Activated CD8-positive, alpha-beta memory T cell treated with anti-CD3 and anti-CD28 coated beads, Interleukin-2, amount 10 ng/mL, durations not matched to agents 7 days and 5 days (primary cell): ENCODE measurements around the gene ZNF496. TPM values are rescaled to one million over a fixed set of nuclear protein-coding genes. Genes with fewer than 3 reads are reported as not detected.
"Not testable (repeated sequence)": the region's sequence is repeated elsewhere in the genome, so short reads cannot be mapped to it uniquely, and the experiment has no call there.

Experiments
- ATAC-seq: fragments of 150-1000 bp; cut with Tn5 transposase; one replicate; pipeline ENCODE4 v1.10.0; 2021; ENCODE audit warnings: moderate library complexity
- CTCF ChIA-PET: fragments of 350-600 bp; sonication (Branson Sonifier 250); formaldehyde crosslinking; loops from one replicate; lab custom pipeline; 2021; ENCODE audit warnings: antibody characterized with exemption; lab: Charles Lee
- DNase-seq: peaks from one replicate; pipeline ENCODE4 v3.0.0-alpha.2; 2020
- H3K27ac Mint-ChIP-seq: one replicate; pipeline ENCODE4 v1.8.0; 2021; ENCODE audit warnings: mild to moderate bottlenecking, mixed read lengths
- H3K27me3 Mint-ChIP-seq: one replicate; pipeline ENCODE4 v1.8.0; 2021; ENCODE audit warnings: mixed read lengths
- H3K36me3 Mint-ChIP-seq: one replicate; pipeline ENCODE4 v1.8.0; 2021; ENCODE audit warnings: mild to moderate bottlenecking, mixed read lengths
- H3K4me1 Mint-ChIP-seq: one replicate; pipeline ENCODE4 v1.8.0; 2021; ENCODE audit warnings: mixed read lengths
- H3K4me3 Mint-ChIP-seq: one replicate; pipeline ENCODE4 v1.8.0; 2021; ENCODE audit warnings: mild to moderate bottlenecking, moderate library complexity, mixed read lengths
- H3K9me3 Mint-ChIP-seq: one replicate; pipeline ENCODE4 v1.8.0; 2022; ENCODE audit warnings: low read depth, mixed read lengths
- total RNA-seq, 2 experiments: library from RNA; stranded (reverse); gene quantifications; one replicate each; pipeline ENCODE4 v1.2.3, GENCODE V29; 2021

The ZNF496 gene
- total RNA-seq, 2 experiments from 2014 or later, result 19.5 to 20.7 TPM

GRCh38 chr1:247291161-247291560, 40.5 kb downstream of the ZNF496 start:
- Mint-ChIP-seq H3K27ac (no peak overlapping the region), H3K4me3 (no peak overlapping the region), H3K9me3 (peaks cover 9% of the 10 kb centered on the region), H3K4me1 (peaks cover 6% of the 10 kb centered on the region), H3K36me3 (peaks cover 3% of the 10 kb centered on the region), H3K27me3 (no peaks in the 10 kb centered on the region)
- CTCF ChIA-PET, result no interaction called here
- no peak for DNase-seq
- ATAC-seq, result no peak

DNA sequence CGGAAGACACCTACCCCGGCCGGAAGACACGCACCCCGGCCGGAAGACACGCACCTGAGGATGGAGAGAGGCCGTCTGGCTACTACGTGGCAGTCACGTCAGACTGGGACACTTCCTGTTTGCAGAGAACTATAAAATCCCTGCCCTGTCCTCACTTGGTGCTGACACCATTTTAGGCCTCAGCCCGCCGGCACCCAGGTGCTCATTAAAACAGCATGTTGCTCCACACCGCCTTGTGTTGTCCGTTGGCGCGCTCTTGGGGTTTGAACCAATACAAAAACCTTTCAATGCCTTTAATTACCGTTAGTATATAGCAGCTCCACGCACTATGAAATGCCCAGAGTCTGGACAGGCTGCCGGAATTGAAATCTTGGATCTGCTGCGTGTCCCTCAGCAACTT, 41.1 kb downstream of the ZNF496 start:
- CTCF ChIA-PET, result no interaction called here
- H3K4me1 Mint-ChIP-seq, result peaks cover 6% of the 10 kb centered on the region
- no peaks in the 10 kb centered on the region for H3K27me3 Mint-ChIP-seq
- H3K27ac Mint-ChIP-seq, result no peak overlapping the region
- no peak overlapping the region for H3K4me3 Mint-ChIP-seq
- peaks cover 9% of the 10 kb centered on the region for H3K9me3 Mint-ChIP-seq
- ATAC-seq (no peak), DNase-seq (no peak)
- peaks cover 3% of the 10 kb centered on the region for H3K36me3 Mint-ChIP-seq

GRCh38 chr1:247289274-247289892, 42.3 kb downstream of the ZNF496 start:
- H3K4me1 Mint-ChIP-seq, CTCF ChIA-PET, H3K27me3 Mint-ChIP-seq, H3K4me3 Mint-ChIP-seq, H3K9me3 Mint-ChIP-seq, ATAC-seq, H3K36me3 Mint-ChIP-seq, H3K27ac Mint-ChIP-seq: not testable (repeated sequence)
- peak; percentile 7 for DNase-seq

DNA sequence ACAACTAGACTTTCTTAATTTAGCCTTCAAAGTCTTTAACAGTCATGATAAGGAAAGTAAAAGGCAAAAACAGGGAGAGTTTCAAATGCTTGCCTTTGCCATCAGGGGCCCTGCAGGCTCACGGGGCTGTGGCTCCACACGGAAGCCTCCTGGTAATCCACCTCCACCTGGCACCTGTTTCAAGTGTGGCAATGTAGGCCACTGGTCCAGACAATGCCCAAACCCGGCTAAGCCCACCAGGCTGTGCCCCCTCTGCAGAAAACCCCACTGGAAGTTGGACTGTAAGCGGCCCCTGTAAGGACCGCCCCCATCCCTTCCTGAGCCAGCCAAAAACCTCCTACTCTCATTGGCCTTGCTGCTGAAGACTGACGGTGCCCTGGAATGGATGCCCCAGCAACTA, 43.3 kb downstream of the ZNF496 start:
- peaks cover 9% of the 10 kb centered on the region for H3K9me3 Mint-ChIP-seq
- H3K4me3 Mint-ChIP-seq, result no peak overlapping the region
- no peaks in the 10 kb centered on the region for H3K27me3 Mint-ChIP-seq
- H3K36me3 Mint-ChIP-seq, result peaks cover 3% of the 10 kb centered on the region
- ATAC-seq, result no peak
- peaks cover 6% of the 10 kb centered on the region for H3K4me1 Mint-ChIP-seq
- peak; percentile 22 for DNase-seq
- CTCF ChIA-PET, result no interaction called here
- H3K27ac Mint-ChIP-seq, result no peak overlapping the region

GRCh38 chr1:247287460-247287859, 44.2 kb downstream of the ZNF496 start:
- peaks cover 6% of the 10 kb centered on the region for H3K4me1 Mint-ChIP-seq
- peaks cover 3% of the 10 kb centered on the region for H3K36me3 Mint-ChIP-seq
- no peak overlapping the region for H3K4me3 Mint-ChIP-seq
- H3K27me3 Mint-ChIP-seq, result no peaks in the 10 kb centered on the region
- H3K9me3 Mint-ChIP-seq, result peaks cover 9% of the 10 kb centered on the region
- DNase-seq (peak; percentile 30), ATAC-seq (no peak)
- CTCF ChIA-PET, result no interaction called here
- no peak overlapping the region for H3K27ac Mint-ChIP-seq

DNA sequence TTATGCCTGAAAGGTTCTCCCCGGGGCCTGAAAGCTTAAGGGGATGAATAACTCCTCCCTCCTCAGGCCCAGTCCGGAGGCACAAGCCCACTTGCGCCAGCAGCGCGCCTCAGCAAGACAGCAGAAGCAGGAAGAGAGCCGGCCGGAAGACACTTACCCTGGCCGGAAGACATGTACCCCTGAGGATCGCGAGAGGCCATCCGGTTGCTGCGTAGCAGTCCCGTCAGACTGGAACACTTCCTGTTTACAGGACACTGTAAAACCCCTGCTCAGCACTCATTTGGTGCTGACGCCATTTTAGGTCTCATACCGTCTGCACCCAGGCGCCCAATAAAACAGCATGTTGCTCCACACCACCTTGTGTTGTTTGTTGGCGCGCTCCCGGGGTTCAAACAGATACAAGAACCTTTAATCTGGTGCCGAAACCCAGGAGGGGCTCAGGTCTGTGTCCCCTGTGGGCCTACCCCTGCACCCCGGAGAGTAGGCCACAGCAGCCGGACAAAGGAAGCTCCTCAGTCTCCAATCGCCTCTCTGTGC, 45.5 kb downstream of the ZNF496 start:
- H3K27ac Mint-ChIP-seq, result no peak overlapping the region
- no peaks in the 10 kb centered on the region for H3K27me3 Mint-ChIP-seq
- DNase-seq (no peak), ATAC-seq (no peak)
- H3K4me1 Mint-ChIP-seq, result no peaks in the 10 kb centered on the region
- H3K36me3 Mint-ChIP-seq, result peaks cover 3% of the 10 kb centered on the region
- CTCF ChIA-PET, result no interaction called here
- no peak overlapping the region for H3K4me3 Mint-ChIP-seq
- H3K9me3 Mint-ChIP-seq, result peaks cover 9% of the 10 kb centered on the region

GRCh38 chr1:247281001-247281574, 50.6 kb downstream of the ZNF496 start:
- CTCF ChIA-PET, result no interaction called here
- ATAC-seq (no peak), DNase-seq (no peak)
- Mint-ChIP-seq H3K36me3 (peaks cover 2% of the 10 kb centered on the region), H3K4me3 (no peak overlapping the region), H3K27me3 (no peaks in the 10 kb centered on the region), H3K27ac (no peak overlapping the region), H3K9me3 (peaks cover 6% of the 10 kb centered on the region), H3K4me1 (no peaks in the 10 kb centered on the region)

GRCh38 chr1:247277191-247277590, 54.5 kb downstream of the ZNF496 start:
- Mint-ChIP-seq H3K36me3 (peaks cover 2% of the 10 kb centered on the region), H3K4me1 (no peaks in the 10 kb centered on the region), H3K9me3 (peaks cover 9% of the 10 kb centered on the region), H3K4me3 (no peak overlapping the region), H3K27me3 (no peaks in the 10 kb centered on the region), H3K27ac (no peak overlapping the region)
- DNase-seq (no peak), ATAC-seq (no peak)
- CTCF ChIA-PET, result no interaction called here

DNA sequence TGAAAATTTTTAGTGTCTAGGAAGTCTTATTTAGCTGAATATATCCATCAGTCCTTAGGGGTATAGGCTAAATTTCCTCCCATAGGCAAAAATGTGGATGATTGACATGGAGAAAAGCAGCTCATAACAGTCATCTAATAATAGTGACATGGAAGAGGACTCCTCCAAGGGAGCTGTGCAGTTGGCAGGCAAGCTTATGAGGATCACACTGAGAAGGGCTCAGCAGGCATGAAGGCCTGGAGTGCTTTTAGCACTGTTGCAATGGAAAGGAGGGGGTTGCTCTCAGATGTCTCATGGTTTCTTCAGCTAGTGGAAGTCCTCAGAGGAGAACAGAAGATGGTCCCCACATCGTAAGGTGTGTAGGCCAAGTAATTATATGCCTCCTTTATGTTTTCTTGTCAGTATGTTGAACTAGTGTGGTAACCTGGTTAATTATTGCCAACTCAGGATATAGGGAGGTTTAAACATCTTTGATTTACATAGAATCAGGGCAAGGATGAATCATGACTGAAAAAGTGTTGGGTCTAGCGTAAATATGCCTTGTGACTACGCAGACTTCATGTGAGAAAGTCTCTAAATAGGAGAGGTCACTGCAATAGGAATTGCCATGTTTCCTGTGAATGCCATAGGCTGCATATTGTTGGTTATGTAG, 56.9 kb downstream of the ZNF496 start:
- Mint-ChIP-seq H3K4me1 (no peaks in the 10 kb centered on the region), H3K9me3 (peaks cover 12% of the 10 kb centered on the region), H3K4me3 (no peak overlapping the region), H3K27ac (no peak overlapping the region), H3K36me3 (peaks cover 2% of the 10 kb centered on the region), H3K27me3 (no peaks in the 10 kb centered on the region)
- no peak for DNase-seq
- CTCF ChIA-PET, result interaction anchor here (1.1 kb wide), 1 partner anchor 14 kb away, joined by 3 read pairs; no protein-coding TSS in a partner anchor
- ATAC-seq, result no peak

DNA sequence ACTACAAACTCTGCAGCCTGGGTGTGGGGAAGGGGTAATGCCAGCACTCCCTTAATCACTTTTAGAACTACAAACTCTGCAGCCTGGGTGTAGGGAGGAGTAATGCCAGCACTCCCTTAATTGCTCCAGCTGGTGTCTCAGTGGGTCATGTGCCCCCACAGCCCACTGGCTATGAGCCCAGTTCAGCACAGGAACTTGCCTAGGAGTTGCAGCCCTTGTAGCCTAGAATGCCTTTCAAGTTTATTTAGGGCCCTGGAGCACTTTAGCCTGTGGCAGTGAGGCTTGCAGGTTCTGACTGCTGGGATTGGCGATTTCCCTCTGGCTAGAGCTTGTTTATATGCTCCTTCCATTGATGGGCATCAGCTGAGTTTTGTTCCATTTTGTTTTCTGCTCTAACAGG, 58.7 kb downstream of the ZNF496 start:
- CTCF ChIA-PET, result no interaction called here
- Mint-ChIP-seq H3K9me3 (peaks cover 12% of the 10 kb centered on the region), H3K27me3 (no peaks in the 10 kb centered on the region), H3K4me1 (no peaks in the 10 kb centered on the region), H3K27ac (no peak overlapping the region), H3K36me3 (peaks cover 2% of the 10 kb centered on the region), H3K4me3 (no peak overlapping the region)
- no peak for ATAC-seq
- DNase-seq, result no peak

GRCh38 chr1:247270003-247270402, 61.7 kb downstream of the ZNF496 start:
- peaks cover 4% of the 10 kb centered on the region for H3K9me3 Mint-ChIP-seq
- DNase-seq (no peak), ATAC-seq (no peak)
- no peak overlapping the region for H3K27ac Mint-ChIP-seq
- no peak overlapping the region for H3K4me3 Mint-ChIP-seq
- no peaks in the 10 kb centered on the region for H3K36me3 Mint-ChIP-seq
- H3K27me3 Mint-ChIP-seq, result no peaks in the 10 kb centered on the region
- no peaks in the 10 kb centered on the region for H3K4me1 Mint-ChIP-seq
- CTCF ChIA-PET, result no interaction called here

- CTCF ChIA-PET, result no interaction called here
- no peak for DNase-seq
- H3K4me3 Mint-ChIP-seq, result no peak overlapping the region
- H3K36me3 Mint-ChIP-seq, result no peaks in the 10 kb centered on the region
- no peaks in the 10 kb centered on the region for H3K27me3 Mint-ChIP-seq
- no peaks in the 10 kb centered on the region for H3K4me1 Mint-ChIP-seq
- no peak overlapping the region for H3K27ac Mint-ChIP-seq
- peaks cover 4% of the 10 kb centered on the region for H3K9me3 Mint-ChIP-seq
- ATAC-seq, result no peak
These were observed 62.5 kb downstream of the ZNF496 start for GRCh38 chr1:247269133-247269532.

- CTCF ChIA-PET, result no interaction called here
- DNase-seq (no peak), ATAC-seq (no peak)
- H3K27ac Mint-ChIP-seq, result no peak overlapping the region
- H3K36me3 Mint-ChIP-seq, result no peaks in the 10 kb centered on the region
- peaks cover 4% of the 10 kb centered on the region for H3K9me3 Mint-ChIP-seq
- no peaks in the 10 kb centered on the region for H3K4me1 Mint-ChIP-seq
- no peaks in the 10 kb centered on the region for H3K27me3 Mint-ChIP-seq
- no peak overlapping the region for H3K4me3 Mint-ChIP-seq
These were observed 63.1 kb downstream of the ZNF496 start for GRCh38 chr1:247268390-247269045.
